Ovary (tissue), 9 donors: ENCODE results near the gene ADCYAP1R1. TPM values are rescaled to one million over a fixed set of nuclear protein-coding genes. Genes with fewer than 3 reads are reported as not detected.

Experiments
- DNase-seq, 5 donors: peaks; one replicate each; pipeline ENCODE4 v3.0.0-alpha.2; 2019 to 2020
- H3K27ac ChIP-seq, 2 donors: fragments of 200-600 bp; one replicate each; pipeline versions ENCODE4 v1.5.1 to v1.8.0; 2019 to 2022
- H3K27me3 ChIP-seq: fragments of 200-600 bp; one replicate; pipeline ENCODE4 v1.8.0; 2022
- H3K36me3 ChIP-seq: fragments of 200-600 bp; sonication (generic); one replicate; pipeline ENCODE4 v1.5.1; 2019
- H3K4me1 ChIP-seq: one replicate; pipeline ENCODE4 v1.8.1; 2013; ENCODE audit warnings: mild to moderate bottlenecking, moderate library complexity; ENCODE audit not compliant: insufficient read depth
- H3K4me3 ChIP-seq: fragments of 200-600 bp; sonication (generic); one replicate; pipeline ENCODE4 v1.5.1; 2017
- H3K9me3 ChIP-seq, 2 donors: fragments of 200-600 bp in 1 of 2; sonication (generic) in 1 of 2; one replicate each; pipeline versions ENCODE4 v1.5.1 to v1.8.1; 2013 to 2019; ENCODE audit warnings: mild to moderate bottlenecking in 1 of 2, moderate library complexity in 1 of 2
- CTCF ChIP-seq, 3 donors: fragments of 450-650 bp in 2 of 3; fragments of 200-600 bp in 1 of 3; IDR thresholded peaks; one replicate each; pipeline versions ENCODE4 v1.5.1 to v1.8.0; 2016 to 2022; ENCODE audit warnings: antibody characterized with exemption in 3 of 3, mild to moderate bottlenecking in 1 of 3
- EP300 ChIP-seq: sonication (generic); formaldehyde crosslinking; IDR thresholded peaks from one replicate; pipeline ENCODE4 v1.6.1; 2017; ENCODE audit warnings: antibody characterized with exemption
- POLR2A ChIP-seq: fragments of 450-650 bp; IDR thresholded peaks from one replicate; pipeline ENCODE4 v1.6.1; 2017; ENCODE audit warnings: antibody characterized with exemption, mild to moderate bottlenecking, moderate library complexity
- WGBS, 3 donors: extraction: QIAGEN DNeasy Blood & Tissue Kit in 1 of 3; methylation state at CpG; one replicate each; pipeline versions ENCODE4 v1.1.5 to v1.1.7; 2013 to 2017; 5-methylcytosine and 5-hydroxymethylcytosine counted together
- intact Hi-C, 4 donors: fragments of 100-400 bp; cut with DNase I; formaldehyde crosslinking; loops; one replicate each; pipeline versions ENCODE4 v1.11.0 to v1.15.1; 2022 to 2023
- polyA plus RNA-seq, 2 donors: library from polyadenylated mRNA; stranded (reverse); fragments of 200-250 nt in 1 of 2; fragments of 350-450 nt in 1 of 2; fragmentation: Illumina TruSeq in 1 of 2; extraction: RNeasy Lipid Tissue Mini Kit (QIAGEN cat#74804) in 1 of 2; gene quantifications; one replicate each; pipeline ENCODE4 v1.2.3, GENCODE V29; 2013 to 2014
- total RNA-seq, 7 donors: library from RNA; depleted of rRNA in 2 of 7; stranded (reverse); fragments of >200 nt in 2 of 7; fragmentation: NEBNext Ultra II Directional in 3 of 7; extraction: Animal tissue kit (Norgen Biotek cat#: 25700) in 3 of 7; gene quantifications; one replicate each; pipeline versions ENCODE4 v1.1.0 to v1.2.4, GENCODE V29; 2016 to 2023
- donor health status: DM: no; HTN: no; CAD: no; lungs with moderate emphysema.
- donor health status: DM: no; HTN: no; CAD: no.
- donor health status: Bipolar disorder and iron deficiency.
- donor health status: DM: yes; HTN: yes; CAD: no.
- donor health status: DM: no; HTN: no; CAD: no.
- donor health status: DM: yes; HTN: yes; CAD: no.

Gene ADCYAP1R1
- total and polyA plus RNA-seq, 9 donors, result 0.33 to 9.2 (median 5.0) TPM

- TF ChIP-seq POLR2A (no peak), CTCF (IDR thresholded peaks at IDR 0.05) (no peak), EP300 (no peak)
- H3K4me3 ChIP-seq, result no peak overlapping the region
- intact Hi-C loops, result no loop called here
- WGBS, 3 donors, result 80 to 83% (median 82%) methylated on average over 11 of the region's 11 CpGs
- H3K9me3 ChIP-seq, result no peaks in the 10 kb centered on the region
- H3K27ac ChIP-seq, result no peak overlapping the region
- DNase-seq, result no peak
- H3K4me1 ChIP-seq, result no peaks in the 10 kb centered on the region
- no peaks in the 10 kb centered on the region for H3K27me3 ChIP-seq
- H3K36me3 ChIP-seq, result no peaks in the 10 kb centered on the region
Observed at GRCh38 chr7:31079126-31079823, 27.2 kb downstream of the ADCYAP1R1 start.

GRCh38 chr7:31079824-31080511, 27.9 kb downstream of the ADCYAP1R1 start:
- no peak for DNase-seq
- Histone ChIP-seq H3K4me1 (no peaks in the 10 kb centered on the region), H3K36me3 (no peaks in the 10 kb centered on the region), H3K9me3 (no peaks in the 10 kb centered on the region), H3K27me3 (no peaks in the 10 kb centered on the region), H3K27ac (no peak overlapping the region), H3K4me3 (no peak overlapping the region)
- TF ChIP-seq CTCF (IDR thresholded peaks at IDR 0.05), result no peak
- 77 to 88% (median 79%) methylated on average over 6 of the region's 6 CpGs for WGBS, 3 donors
- intact Hi-C loops, result no loop called here

DNA sequence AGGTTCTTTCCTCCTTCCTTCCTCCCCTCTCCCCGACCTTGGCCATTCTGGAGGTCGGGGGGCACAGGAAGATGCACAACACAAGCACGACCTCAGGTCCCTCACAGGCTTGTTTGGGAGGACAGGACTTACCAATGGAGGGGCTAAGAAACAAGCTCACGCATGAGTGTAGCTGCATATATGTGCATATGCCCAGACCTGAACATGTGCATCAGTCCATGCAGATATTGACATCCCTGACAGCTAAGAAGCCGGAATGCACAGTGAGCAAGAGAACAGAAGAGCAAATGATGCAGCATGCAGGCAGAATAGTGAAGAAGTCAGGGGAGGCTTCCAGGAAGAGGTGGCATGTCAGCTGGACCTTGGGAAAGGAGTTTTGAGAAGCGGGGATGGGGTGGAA, 28.7 kb downstream of the ADCYAP1R1 start:
- intact Hi-C loops, result no loop called here
- WGBS, 3 donors, result 65 to 78% (median 72%) methylated on average over 6 of the region's 6 CpGs
- Histone ChIP-seq H3K4me1 (no peaks in the 10 kb centered on the region), H3K9me3 (no peaks in the 10 kb centered on the region), H3K27me3 (no peaks in the 10 kb centered on the region), H3K4me3 (no peak overlapping the region), H3K36me3 (no peaks in the 10 kb centered on the region), H3K27ac (no peak overlapping the region)
- TF ChIP-seq POLR2A (no peak), EP300 (no peak), CTCF (IDR thresholded peaks at IDR 0.05) (no peak)
- DNase-seq, result no peak

GRCh38 chr7:31082017-31082416, 29.9 kb downstream of the ADCYAP1R1 start:
- no peak for TF ChIP-seq CTCF (IDR thresholded peaks at IDR 0.05)
- TF ChIP-seq POLR2A, result no peak
- no peak for TF ChIP-seq EP300
- Histone ChIP-seq H3K36me3 (no peaks in the 10 kb centered on the region), H3K27ac (no peak overlapping the region), H3K4me1 (no peaks in the 10 kb centered on the region), H3K27me3 (no peaks in the 10 kb centered on the region), H3K9me3 (no peaks in the 10 kb centered on the region), H3K4me3 (no peak overlapping the region)
- 83 to 89% (median 87%) methylated on average over 12 of the region's 12 CpGs for WGBS, 3 donors
- no peak for DNase-seq
- intact Hi-C loops, result no loop called here
